HG02623 (cell line): ENCODE results near the gene NCSTN.

Experiments used
- ATAC-seq: cut with Tn5 transposase; IDR thresholded peaks from one replicate; pipeline ENCODE4 v1.9.1; 2021; ENCODE audit warnings: moderate library complexity; ENCODE audit not compliant: unreplicated experiment

Gene NCSTN

GRCh38 chr1:160404094-160404493 is 60.9 kb downstream of the NCSTN start:
- no peak for ATAC-seq

- ATAC-seq = no peak
These were observed 62.2 kb downstream of the NCSTN start for GRCh38 chr1:160405331-160405877.

- ATAC-seq = no peak
These were observed 63.2 kb downstream of the NCSTN start for GRCh38 chr1:160406131-160406968.

GRCh38 chr1:160407839-160408801 is 64.9 kb downstream of the NCSTN start:
- ATAC-seq = no peak
